ENCODE data around the gene SLC6A18.

SLC6A18 gene

GRCh38 chr5:1193591-1193985, 31.6 kb upstream of the SLC6A18 start:
- Histone ChIP-seq H3K4me1 (no peaks in the 10 kb centered on the region), H3K79me2 (no peaks in the 10 kb centered on the region), H2AFZ (no peak overlapping the region), H3K27ac (no peak overlapping the region), H3K4me3 (ENCODE audit: low read depth, low read length) (no peak overlapping the region), H3K9me3 (ENCODE audit: control insufficient read depth, low read length) (no peaks in the 10 kb centered on the region), H3K4me2 (ENCODE audit: low read length) (no peak overlapping the region), H3K36me3 (ENCODE audit: control insufficient read depth, insufficient read depth, low read length) (no peaks in the 10 kb centered on the region), H3K27me3 (ENCODE audit: control insufficient read depth, insufficient read depth, low read length) (no peaks in the 10 kb centered on the region), H3K9ac (no peak overlapping the region)
- TF ChIP-seq, protein P1, sequence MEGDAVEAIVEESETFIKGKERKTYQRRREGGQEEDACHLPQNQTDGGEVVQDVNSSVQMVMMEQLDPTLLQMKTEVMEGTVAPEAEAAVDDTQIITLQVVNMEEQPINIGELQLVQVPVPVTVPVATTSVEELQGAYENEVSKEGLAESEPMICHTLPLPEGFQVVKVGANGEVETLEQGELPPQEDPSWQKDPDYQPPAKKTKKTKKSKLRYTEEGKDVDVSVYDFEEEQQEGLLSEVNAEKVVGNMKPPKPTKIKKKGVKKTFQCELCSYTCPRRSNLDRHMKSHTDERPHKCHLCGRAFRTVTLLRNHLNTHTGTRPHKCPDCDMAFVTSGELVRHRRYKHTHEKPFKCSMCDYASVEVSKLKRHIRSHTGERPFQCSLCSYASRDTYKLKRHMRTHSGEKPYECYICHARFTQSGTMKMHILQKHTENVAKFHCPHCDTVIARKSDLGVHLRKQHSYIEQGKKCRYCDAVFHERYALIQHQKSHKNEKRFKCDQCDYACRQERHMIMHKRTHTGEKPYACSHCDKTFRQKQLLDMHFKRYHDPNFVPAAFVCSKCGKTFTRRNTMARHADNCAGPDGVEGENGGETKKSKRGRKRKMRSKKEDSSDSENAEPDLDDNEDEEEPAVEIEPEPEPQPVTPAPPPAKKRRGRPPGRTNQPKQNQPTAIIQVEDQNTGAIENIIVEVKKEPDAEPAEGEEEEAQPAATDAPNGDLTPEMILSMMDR (IDR thresholded peaks at IDR 0.05): no peak

DNA sequence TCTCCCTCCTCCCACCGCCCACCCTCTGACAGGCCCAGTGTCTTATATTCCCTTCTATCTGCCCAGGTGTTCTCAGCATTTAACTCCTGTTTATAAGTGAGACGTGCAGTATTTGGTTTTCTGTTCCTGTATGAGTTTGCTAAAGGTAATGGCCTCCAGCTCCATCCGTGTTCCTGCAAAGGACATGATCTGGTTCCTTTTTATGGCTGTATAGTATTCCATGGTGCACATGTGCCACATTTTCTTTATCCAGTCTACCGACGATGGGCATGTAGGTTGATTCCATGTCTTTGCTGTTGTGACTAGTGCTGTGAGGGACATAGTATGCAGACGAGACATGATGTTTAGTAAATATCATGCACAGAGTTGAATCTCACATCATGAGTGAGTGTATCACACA, 30.8 kb upstream of the SLC6A18 start:
- no peaks in the 10 kb centered on the region for H3K79me2 ChIP-seq
- no peak overlapping the region for H3K9ac ChIP-seq
- H3K4me3 ChIP-seq (ENCODE audit: low read depth, low read length): no peak overlapping the region
- H3K9me3 ChIP-seq (ENCODE audit: control insufficient read depth, low read length): no peaks in the 10 kb centered on the region
- no peaks in the 10 kb centered on the region for H3K36me3 ChIP-seq (ENCODE audit: control insufficient read depth, insufficient read depth, low read length)
- H3K4me2 ChIP-seq (ENCODE audit: low read length): no peak overlapping the region
- TF ChIP-seq, protein P1 (IDR thresholded peaks at IDR 0.05): no peak
- H3K4me1 ChIP-seq: no peaks in the 10 kb centered on the region
- H3K27me3 ChIP-seq (ENCODE audit: control insufficient read depth, insufficient read depth, low read length): no peaks in the 10 kb centered on the region
- no peak overlapping the region for H3K27ac ChIP-seq
- no peak overlapping the region for H2AFZ ChIP-seq

- Histone ChIP-seq H3K27me3 (ENCODE audit: control insufficient read depth, insufficient read depth, low read length) (no peaks in the 10 kb centered on the region), H3K4me3 (ENCODE audit: low read depth, low read length) (no peak overlapping the region), H3K36me3 (ENCODE audit: control insufficient read depth, insufficient read depth, low read length) (no peaks in the 10 kb centered on the region), H3K27ac (no peak overlapping the region), H3K4me2 (ENCODE audit: low read length) (no peak overlapping the region), H2AFZ (no peak overlapping the region), H3K79me2 (no peaks in the 10 kb centered on the region), H3K4me1 (no peaks in the 10 kb centered on the region), H3K9me3 (ENCODE audit: control insufficient read depth, low read length) (no peaks in the 10 kb centered on the region), H3K9ac (no peak overlapping the region)
- TF ChIP-seq, protein P1 (IDR thresholded peaks at IDR 0.05): no peak
These were observed 29.7 kb upstream of the SLC6A18 start for GRCh38 chr5:1195439-1195838.

DNA sequence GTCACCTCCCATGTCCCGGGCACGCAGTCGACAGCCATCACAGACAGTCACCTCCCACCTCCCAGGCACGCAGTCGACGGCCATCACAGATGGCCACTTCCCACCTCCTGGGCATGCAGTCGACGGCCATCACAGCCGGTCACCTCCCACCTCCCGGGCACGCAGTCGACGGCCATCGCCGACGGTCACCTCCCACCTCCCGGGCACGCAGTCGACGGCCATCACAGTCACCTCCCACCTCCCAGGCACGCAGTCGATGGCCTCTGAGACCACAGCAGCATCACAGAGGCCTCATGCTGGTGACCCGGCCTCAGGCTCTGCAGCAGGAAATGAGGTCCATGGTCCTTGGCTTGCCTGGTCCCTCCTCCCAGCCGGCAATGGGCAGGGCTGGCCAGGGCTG, 29.3 kb upstream of the SLC6A18 start:
- Histone ChIP-seq H2AFZ (no peak overlapping the region), H3K4me3 (ENCODE audit: low read depth, low read length) (no peak overlapping the region)

DNA sequence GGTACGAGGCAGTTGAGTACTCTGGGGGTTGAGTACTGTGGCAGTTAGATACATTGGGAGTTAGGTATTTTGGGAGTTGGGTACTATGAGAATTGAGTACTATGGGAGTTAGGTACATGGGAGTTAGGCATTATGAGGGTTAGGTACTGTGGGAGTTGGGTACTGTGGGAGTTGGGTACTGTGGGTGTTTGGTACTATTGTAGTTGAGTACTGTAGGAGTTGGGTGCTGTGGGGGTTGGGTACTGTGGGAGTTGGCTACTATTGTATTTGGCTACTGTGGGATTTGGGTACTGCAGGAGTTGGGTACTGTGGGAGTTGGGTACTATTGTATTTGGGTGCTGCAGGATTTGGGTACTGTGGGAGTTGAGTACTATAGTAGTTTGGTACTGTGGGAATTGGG, 28.6 kb upstream of the SLC6A18 start:
- TF ChIP-seq, protein P1 (IDR thresholded peaks at IDR 0.05): no peak
- H3K79me2 ChIP-seq: no peaks in the 10 kb centered on the region
- H3K4me3 ChIP-seq (ENCODE audit: low read depth, low read length): no peak overlapping the region
- no peak overlapping the region for H3K9ac ChIP-seq
- no peaks in the 10 kb centered on the region for H3K9me3 ChIP-seq (ENCODE audit: control insufficient read depth, low read length)
- no peak overlapping the region for H2AFZ ChIP-seq
- no peaks in the 10 kb centered on the region for H3K4me1 ChIP-seq
- no peaks in the 10 kb centered on the region for H3K27me3 ChIP-seq (ENCODE audit: control insufficient read depth, insufficient read depth, low read length)
- H3K36me3 ChIP-seq (ENCODE audit: control insufficient read depth, insufficient read depth, low read length): no peaks in the 10 kb centered on the region
- H3K27ac ChIP-seq: no peak overlapping the region
- no peak overlapping the region for H3K4me2 ChIP-seq (ENCODE audit: low read length)

More for the DNA sequence above, 29.3 kb upstream of the SLC6A18 start:
- Histone ChIP-seq H3K9ac (no peak overlapping the region), H3K36me3 (ENCODE audit: control insufficient read depth, insufficient read depth, low read length) (no peaks in the 10 kb centered on the region), H3K4me2 (ENCODE audit: low read length) (no peak overlapping the region), H3K9me3 (ENCODE audit: control insufficient read depth, low read length) (no peaks in the 10 kb centered on the region), H3K27me3 (ENCODE audit: control insufficient read depth, insufficient read depth, low read length) (no peaks in the 10 kb centered on the region), H3K79me2 (no peaks in the 10 kb centered on the region), H3K4me1 (no peaks in the 10 kb centered on the region), H3K27ac (no peak overlapping the region)
- TF ChIP-seq, protein P1 (IDR thresholded peaks at IDR 0.05): no peak
